HG02943 (cell line): ENCODE measurements around the gene NPL.

Source experiments
- ATAC-seq: cut with Tn5 transposase; IDR thresholded peaks from one replicate; pipeline ENCODE4 v1.9.1; 2021; ENCODE audit warnings: mild to moderate bottlenecking, low read depth, moderate library complexity; ENCODE audit not compliant: unreplicated experiment

The NPL gene

DNA sequence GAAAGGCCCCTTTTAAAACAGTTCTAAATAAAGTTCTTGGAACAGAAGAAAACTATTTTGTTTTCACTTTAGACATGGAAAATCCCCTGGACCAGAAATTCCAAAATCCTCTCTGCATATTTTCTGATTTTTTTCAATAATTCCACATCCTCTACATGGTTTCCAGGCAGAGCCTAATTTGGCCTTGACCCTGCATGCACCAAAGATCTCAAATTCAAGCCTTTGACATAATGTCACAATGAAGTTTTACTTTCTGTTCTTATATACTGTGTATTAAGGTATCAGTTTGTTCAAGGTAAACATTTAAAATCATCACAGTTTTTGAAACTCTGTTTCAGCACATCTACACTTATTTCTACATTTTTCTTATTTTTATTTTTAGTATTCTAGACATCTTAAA, 12.2 kb upstream of the NPL start:
- no peak for ATAC-seq

DNA sequence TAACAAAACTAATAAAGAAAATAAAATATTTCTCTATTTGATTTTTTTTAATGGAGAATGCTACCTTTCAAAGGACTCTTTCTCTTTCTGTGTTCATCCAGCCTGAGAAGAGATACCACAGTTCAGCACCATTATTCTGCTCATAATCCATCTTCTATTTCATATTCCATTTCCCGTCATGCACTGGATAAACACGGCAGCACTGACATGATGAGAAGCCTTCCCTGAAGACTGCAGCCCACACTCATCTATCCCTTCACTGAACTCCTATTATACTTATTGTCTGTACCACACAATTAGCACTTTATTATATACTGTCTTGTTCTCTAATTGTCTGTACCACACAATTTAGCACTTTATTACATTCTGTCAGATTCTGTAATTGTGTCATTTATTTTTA, 10.7 kb upstream of the NPL start:
- no peak for ATAC-seq

DNA sequence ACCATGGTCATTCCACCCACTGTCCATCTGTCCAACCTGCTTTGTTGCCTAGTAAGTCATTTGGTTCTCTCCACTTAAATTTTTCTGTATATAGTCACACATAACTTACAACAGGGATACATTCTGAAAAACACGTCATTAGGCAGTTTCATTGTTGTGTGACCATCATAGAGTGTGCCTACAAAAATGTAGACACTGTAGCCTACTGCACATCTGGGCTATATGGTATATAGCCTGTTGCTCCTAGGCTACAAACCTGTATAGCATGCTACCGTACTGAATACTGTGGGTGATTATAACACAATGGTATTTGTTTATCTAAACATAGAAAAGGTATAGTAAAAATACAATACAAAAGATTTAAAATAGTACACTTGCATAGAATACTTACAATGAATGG, 10.0 kb upstream of the NPL start:
- ATAC-seq, result no peak

DNA sequence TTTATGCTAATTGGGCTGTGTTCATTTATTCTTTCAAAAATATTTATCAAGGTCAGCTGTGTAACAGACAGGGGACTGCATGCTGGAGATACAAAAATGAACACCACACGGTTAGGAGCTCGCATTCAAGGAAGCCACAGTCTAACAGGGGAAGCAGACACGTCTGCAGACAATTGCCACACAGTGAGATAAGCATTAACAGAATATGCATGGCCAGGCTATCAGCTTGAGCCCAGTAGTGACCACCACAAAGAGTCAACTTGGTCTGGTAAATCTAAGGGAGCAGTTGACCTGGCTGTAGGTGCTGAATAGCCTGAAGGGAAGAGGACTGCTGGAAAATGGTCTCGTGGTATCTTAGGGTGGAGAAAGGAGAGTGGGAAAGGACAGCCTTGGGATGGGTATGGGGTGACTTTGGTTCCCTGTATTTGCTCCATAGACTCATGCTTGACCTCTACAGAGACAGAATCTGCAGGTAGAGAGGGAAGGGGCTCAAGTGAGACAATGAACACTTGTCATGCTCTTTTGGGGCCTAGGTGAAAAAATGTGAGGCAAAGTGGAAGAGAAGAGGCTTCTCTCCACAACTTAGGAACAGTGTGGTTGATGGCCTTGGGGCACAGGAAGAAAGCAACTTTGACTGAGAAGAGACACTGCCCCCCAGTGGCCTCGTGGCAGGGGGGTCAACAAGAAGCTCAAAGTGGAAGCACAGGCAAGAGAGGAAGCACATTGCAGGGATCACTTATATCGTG, 7.6 kb upstream of the NPL start:
- peak; percentile 61 for ATAC-seq

DNA sequence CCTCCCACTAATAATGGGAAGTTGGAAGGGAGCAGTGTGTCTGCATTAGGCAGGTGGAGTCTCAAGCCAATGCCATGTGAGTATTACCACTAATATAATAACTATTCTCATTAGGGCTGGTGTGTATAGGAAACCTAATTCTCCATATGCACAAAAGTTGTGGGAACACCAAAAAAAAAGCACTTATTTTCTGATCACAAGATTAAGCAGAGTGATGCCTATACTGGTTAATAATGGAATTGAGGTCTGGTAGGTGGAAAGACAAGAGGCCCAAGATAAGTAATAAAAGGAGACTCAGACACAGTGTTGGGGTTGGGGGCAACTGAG, 7.0 kb upstream of the NPL start:
- no peak for ATAC-seq

DNA sequence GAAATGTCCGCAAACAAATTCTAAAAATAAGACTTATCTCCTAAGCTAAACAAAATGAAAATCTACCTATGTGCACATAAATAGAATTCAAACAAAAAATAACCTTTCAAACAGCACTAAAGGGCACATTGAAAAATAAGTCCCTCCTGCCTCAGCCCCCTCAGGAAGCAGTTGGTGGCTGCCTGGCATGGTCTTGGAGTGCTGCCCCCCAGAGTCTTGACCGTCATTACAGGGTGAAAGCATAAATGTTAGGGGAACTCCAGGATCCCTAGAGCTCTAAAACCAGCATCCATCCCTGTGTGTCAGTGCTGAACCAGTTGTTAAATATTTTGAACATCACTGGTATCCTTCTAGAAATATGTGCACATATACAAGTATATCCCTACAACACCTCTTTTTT, 6.5 kb upstream of the NPL start:
- ATAC-seq, result no peak

DNA sequence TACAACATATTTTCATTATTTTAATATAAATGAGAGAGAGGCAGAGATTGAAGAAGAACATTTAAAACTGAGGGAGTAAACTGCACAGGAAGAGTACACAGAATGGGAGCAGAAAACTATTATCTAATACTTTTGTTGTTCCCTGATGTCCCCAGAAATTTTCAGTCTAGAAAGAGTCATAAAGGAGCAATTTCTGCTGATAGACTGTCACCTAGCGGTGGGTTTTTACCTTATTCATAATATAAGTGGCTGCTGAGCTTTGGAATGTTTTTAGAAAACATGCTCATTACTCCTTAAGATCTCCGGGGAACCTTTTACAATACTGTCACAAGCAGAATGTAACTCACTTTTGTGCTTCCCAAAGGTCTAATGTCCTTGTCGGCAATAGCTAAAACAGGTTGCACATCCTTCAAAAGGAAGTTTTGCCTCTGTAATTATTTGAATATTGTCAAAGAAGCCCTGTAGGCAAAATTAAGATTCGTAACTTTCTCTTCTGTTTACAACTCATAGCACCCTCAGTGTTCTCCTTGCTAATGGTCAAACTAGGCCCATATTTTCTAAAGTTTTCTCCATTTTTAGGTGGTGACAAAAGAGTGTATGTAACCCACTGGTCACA, 4.9 kb upstream of the NPL start:
- ATAC-seq, result no peak

DNA sequence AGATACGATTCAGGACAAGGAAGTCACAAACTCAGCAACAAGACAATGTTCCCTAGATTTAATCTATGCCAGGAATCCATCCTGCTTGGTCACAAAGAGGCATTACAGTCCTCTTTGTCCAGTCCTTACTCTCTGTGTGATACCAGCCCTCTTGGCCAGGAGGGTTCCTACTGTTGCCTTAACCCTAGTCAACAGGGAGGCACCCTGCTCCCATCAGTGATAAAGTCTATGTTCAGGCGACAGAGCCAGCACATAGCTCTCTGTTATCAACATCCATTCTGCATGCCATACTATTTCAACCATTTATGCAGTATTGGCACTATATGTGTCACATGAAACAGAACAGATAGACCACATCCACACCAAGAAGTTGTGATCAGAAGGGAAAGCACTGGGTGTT, 4.4 kb upstream of the NPL start:
- ATAC-seq, result no peak

DNA sequence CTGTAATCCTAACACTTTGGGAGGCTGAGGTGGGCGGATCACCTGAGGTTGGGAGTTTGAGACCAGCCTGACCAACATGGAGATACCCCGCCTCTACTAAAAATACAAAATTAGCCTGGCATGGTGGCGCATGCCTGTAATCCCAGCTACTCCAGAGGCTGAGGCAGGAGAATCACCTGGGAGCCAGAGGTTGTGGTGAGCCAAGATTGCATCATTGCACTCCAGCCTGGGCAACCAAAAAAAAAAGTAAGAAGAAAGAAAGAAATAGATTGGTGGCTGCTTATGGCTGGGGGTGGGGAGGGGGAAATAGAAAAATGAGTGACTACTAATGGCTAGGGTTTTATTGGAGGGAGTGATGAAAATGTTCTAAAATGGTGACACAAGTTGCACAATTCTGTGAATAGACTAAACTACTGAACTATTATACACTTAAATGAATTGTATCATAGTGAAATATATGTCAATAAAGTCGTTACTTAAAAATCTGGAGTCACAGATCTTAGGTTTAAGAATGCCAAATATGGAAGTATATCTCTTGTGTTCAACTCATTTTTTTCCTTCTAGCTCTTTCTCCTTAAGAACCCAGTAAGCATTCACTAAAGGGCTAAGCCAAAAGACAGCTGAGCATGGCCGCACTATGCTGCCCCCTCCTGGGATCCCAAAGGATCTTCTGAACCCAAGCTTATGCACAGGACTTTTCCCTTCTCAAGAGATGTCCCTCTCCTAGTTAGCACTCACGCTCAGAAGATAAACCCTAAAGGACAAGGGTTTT, 3.2 kb upstream of the NPL start:
- no peak for ATAC-seq

DNA sequence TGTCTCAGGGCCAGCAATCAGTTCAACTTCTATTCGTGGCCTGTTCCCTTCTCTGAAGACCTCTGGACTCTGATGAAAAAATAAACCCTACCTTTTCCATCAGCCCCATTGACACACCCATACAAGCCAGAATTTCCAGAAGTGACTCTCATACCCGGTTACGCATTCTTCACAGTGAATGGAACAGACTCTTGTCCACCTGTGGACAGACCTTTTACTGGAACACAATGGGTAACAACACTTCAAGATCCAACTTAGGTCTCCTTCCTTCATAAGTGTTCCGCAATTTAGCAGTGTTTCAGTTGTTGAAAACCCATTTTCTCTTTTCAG, 2.6 kb upstream of the NPL start:
- no peak for ATAC-seq

DNA sequence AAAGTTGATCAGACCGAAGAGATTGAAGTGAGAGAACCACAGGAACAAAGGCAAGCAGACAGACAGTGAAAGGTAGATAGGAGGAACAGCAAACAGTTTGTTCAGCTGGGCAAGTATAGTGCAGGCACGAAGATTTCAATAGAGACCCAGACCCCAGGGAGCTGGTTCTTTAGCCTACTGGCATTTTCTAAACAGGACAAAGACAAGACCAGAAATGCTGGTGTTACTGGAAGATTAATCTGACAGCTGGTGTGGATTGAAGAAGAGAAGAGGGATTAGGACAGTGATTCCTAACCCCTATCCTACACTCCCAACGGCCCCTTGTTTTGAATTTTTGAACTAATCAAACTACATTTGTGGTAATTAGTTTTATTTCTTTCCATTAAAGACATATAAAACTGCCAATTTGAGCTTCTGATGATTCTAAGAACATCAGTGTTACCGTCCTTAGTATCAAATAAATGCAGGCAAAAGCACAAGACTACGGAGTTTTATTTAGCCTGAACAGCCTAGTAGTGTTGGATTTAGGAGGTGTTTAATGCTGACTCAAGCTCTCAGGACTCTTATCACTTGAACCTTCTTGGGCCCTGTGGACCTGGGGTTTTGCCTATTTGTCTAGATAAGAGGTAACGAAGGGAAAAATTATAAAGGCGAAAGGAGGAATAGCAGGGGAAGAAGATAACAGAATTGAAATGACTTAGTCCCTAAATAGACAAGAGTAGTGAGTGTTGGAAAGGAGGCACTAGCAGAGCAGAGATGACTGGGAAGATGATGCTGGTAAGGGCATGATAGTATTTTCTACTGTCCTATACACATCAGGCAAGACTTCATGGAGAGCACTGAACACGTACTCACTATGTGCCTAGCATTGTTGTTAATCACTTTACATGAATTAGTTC, 2.0 kb downstream of the NPL start:
- ATAC-seq, result no peak

DNA sequence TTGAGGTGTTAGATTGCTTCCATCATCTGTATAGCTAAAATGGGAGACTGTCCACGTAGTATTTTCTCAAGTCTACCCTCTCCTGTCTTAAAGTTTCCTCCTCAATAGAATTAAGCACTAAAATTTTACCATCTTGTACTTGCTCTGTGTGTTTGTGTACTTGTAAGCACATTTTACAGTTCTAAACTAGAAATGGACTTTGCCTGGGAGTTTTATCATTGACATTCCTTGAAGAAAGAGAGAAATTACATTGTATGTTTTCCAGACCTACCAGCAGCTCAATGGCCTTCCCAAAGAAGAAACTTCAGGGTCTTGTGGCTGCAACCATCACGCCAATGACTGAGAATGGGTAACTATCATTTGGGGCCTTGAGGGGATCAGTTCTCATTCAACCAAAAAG, 4.5 kb downstream of the NPL start:
- ATAC-seq, result no peak

DNA sequence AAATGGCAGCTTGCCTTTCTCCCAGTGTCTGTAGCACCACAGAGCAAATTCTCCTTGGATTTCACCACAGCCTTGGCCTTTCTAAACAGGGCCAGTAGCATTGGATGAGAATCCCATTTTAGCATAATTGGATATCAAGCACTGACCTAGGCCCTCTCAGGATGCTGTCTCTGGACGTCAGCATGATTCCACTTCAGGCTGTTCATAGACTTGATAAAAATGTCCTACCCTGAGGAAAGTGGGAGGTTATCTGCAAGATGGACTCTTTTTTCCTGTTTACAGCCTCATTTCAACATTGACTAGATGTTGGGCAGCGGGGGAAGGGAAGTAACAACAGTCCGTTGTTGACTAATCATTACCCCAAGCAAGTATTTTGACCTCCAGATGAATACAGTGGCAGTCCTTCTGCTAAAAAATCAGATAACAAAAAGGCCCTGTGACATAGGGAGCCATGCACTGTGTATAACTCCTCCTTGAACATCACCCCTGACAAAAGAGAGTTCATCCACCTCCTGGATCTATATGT, 5.2 kb downstream of the NPL start:
- no peak for ATAC-seq

DNA sequence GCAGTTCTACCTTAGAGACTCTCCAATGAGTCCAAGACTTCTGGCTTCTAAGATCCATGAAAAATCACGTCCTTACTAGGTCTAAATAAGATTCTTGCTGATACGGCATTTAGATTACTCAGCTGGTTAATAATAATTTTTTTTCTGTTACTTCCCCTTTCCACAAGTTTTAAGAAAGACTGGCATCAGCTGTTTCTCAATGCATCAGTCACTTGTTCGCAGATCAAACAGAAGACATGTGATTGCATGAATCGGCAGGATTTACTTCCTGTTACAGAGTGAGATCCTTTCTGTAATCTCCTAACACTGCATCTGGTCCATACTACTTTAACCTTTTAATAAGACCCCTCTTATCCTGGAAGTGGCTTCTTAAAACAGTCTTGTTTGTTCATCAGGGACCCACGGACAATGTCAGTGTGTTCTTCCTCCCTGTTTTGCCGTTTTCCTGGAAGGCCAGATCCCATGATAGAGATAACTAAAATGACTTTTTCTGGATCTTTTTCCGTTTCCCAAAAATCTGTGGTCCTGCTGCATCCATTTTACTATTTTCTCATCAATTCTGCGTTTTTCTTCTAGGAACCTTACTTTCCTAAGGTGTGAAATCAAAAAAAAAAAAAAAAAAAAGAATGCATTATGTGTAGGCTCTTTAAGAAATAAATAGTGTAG, 6.1 kb downstream of the NPL start:
- no peak for ATAC-seq

DNA sequence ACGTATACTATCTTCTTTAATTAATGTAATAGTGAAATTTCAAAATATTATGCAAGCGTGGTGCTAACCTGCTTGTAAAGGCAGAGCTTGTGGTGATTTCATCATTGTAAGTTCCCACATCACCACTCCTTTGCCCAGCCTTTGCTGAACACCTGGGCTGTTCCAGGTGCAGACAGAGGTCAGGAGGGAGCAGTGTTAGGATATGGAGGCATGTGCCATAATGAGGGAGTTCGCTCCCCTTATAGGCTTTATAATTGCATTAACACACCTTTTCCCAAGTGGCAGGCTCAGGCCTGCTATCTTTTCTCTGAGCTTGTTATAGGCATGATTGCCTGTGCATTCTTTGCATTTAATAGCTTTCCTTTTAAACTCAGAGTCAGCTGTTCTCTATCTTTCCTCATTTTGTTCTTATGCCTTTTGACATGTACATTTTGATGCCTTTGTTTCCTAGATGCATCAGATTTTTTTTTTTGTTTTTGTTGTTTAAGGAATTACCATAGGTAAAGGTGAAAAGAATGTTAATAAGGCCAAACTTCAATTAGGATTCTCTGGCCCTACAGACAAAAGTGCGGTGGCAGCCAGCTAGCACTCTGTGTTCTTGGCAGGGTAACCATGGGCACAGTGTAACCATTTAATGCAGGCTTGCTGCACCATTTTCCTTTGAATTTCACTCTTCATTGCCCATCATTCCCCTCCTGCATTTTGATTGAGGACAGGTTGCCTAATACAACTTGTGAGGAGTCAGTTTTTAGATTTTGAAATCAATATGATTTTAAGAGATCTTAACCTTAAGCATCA, 12.6 kb downstream of the NPL start:
- no peak for ATAC-seq

DNA sequence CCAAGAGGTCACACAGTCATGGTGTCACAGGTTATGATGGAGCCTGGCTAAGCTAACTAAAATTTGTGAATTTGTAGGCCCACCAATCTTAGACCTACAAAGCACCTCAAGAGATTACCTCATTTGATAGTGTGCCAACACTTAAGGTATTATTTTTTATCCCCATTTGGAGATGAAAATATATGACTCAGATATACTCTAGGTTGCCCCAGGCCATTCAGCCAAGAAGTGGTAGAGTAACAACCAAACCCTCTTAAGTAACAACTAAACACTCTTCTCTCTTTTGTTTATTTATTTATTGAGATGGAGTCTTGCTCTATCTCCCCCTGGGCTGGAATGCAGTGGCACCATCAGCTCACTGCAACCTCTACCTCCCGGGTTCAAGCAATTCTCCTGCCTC, 14.3 kb downstream of the NPL start:
- ATAC-seq, result no peak

DNA sequence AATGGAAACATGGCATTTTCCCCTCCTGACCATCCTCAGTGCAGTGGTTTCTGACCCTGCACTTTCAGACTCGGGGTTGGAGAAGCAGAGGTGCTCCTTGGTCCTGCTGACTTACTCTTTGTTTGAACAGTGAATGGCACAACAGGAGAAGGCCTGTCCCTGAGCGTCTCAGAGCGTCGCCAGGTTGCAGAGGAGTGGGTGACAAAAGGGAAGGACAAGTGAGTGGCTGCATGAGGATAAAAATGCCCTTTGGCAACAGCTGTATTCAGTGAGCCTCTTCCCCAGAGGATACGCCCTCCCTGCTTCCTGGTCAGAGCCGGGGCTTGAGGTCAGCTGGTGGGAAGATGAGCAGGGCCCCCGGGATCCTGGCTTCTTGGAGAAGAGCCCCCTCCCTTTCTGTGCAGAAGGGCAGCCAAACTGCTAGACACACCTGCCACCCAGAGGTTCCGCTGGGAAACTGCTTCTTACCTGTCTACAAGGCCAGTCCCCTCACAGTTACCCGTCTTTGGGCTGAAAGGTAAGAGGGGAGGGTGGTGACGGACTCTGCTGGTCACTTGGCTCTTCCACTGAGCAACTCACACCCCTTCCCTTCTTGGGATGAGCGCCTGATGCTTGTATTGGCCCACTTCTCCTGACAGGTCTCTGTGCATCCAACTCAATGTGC, 16.6 kb downstream of the NPL start:
- no peak for ATAC-seq

DNA sequence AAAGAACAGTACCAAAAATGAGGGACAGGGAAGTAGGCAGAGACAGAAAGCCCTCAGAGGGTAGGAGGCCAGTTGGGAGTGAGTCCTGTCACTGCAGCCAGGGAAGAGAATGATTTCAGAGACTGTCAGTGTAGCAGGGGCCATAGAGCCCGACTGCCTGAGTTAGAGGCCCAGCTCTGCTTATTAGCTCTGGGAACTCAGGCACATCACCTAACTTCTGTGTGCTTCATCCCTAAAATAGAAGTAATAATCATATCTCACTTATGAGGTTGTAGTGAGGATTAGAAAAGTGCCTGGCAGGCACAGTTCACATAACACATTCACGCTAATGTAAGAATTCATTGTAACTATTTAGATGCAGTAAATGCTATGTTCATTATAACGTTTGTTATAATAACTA, 18.3 kb downstream of the NPL start:
- no peak for ATAC-seq

DNA sequence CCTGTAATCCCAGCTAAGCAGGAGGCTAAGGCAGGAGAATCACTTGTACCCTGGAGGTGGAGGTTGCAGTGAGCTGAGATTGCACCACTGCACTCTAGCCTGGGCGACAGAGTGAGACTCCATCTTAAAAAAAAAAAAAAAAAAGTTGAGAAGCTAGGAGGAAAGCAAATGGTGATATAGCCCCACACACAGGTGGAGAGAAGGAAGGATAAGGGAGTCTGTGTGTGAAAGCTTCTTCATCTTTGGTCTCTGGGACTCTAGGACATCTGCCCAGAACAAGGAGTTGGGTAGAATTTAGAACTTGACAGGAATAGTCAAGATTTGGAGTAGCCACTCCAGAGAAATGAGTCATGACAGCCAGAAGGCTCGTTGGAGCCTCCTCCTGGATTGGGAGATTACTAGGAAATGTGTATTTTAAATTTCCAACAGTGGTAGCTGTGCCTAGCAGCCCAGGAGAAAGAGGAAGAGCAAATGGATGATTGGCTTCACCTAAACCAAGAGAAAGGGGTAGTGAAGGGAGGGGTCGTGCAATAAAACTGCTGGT, 19.9 kb downstream of the NPL start:
- no peak for ATAC-seq
